Ovary (tissue), 3 donors: ENCODE data around the gene AGPAT4.

Experiments used
- POLR2A ChIP-seq: fragments of 450-650 bp; IDR thresholded peaks from one replicate; pipeline ENCODE4 v1.6.1; 2017; ENCODE audit warnings: antibody characterized with exemption, mild to moderate bottlenecking, moderate library complexity
- TF ChIP-seq, protein P1 (sequence below), 3 donors: fragments of 450-650 bp in 2 of 3; fragments of 200-600 bp in 1 of 3; IDR thresholded peaks; one replicate each; pipeline versions ENCODE4 v1.5.1 to v1.8.0; 2016 to 2022; ENCODE audit warnings: antibody characterized with exemption in 3 of 3, mild to moderate bottlenecking in 1 of 3
- donor health status: DM: no; HTN: no; CAD: no.

- TF ChIP-seq POLR2A = no peak
- TF ChIP-seq, protein P1, sequence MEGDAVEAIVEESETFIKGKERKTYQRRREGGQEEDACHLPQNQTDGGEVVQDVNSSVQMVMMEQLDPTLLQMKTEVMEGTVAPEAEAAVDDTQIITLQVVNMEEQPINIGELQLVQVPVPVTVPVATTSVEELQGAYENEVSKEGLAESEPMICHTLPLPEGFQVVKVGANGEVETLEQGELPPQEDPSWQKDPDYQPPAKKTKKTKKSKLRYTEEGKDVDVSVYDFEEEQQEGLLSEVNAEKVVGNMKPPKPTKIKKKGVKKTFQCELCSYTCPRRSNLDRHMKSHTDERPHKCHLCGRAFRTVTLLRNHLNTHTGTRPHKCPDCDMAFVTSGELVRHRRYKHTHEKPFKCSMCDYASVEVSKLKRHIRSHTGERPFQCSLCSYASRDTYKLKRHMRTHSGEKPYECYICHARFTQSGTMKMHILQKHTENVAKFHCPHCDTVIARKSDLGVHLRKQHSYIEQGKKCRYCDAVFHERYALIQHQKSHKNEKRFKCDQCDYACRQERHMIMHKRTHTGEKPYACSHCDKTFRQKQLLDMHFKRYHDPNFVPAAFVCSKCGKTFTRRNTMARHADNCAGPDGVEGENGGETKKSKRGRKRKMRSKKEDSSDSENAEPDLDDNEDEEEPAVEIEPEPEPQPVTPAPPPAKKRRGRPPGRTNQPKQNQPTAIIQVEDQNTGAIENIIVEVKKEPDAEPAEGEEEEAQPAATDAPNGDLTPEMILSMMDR (IDR thresholded peaks at IDR 0.05) = no peak
Observed at GRCh38 chr6:161301338-161301737, 27.5 kb upstream of the AGPAT4 start.
